Measurements from ENCODE around the gene GOLGA3.

- TF ChIP-seq ZBTB40 (IDR thresholded peaks at IDR 0.05) (no peak), ZBTB40 (CRISPR knock-in tag; IDR thresholded peaks at IDR 0.05) (no peak), CTCF (IDR thresholded peaks at IDR 0.05 in 2 of 3, conservative IDR thresholded peaks at IDR 0.05 in 1 of 3; ENCODE audit: insufficient read depth in 2 of 3, low read depth in 1 of 3, low read length in 3 of 3) (no peak), EZH2 (IDR thresholded peaks at IDR 0.05; ENCODE audit: borderline replicate concordance, low read depth, low read length) (no peak), MYNN (IDR thresholded peaks at IDR 0.05) (no peak), MYNN (CRISPR knock-in tag; IDR thresholded peaks at IDR 0.05) (no peak), SIN3B (IDR thresholded peaks at IDR 0.05; ENCODE audit: low read depth) (no peak), MYC (IDR thresholded peaks at IDR 0.05; ENCODE audit: low read depth, low read length) (no peak), MYC (CRISPR knock-in tag; IDR thresholded peaks at IDR 0.05; ENCODE audit: borderline replicate concordance, low read depth) (no peak), USF2 (CRISPR knock-in tag; IDR thresholded peaks at IDR 0.05) (no peak), TAF1 (IDR thresholded peaks at IDR 0.05; ENCODE audit: control insufficient read depth, extremely low read depth, insufficient read depth, low read length, severe bottlenecking) (no peak), ZFP1 (CRISPR knock-in tag; IDR thresholded peaks at IDR 0.05) (no peak), TEAD4 (IDR thresholded peaks at IDR 0.05; ENCODE audit: low read length) (no peak), TEAD4 (CRISPR knock-in tag; IDR thresholded peaks at IDR 0.05; ENCODE audit: borderline replicate concordance) (no peak), SRSF3 (IDR thresholded peaks at IDR 0.05; ENCODE audit: insufficient read depth, low read length) (no peak), SP2 (IDR thresholded peaks at IDR 0.05; ENCODE audit: extremely low read depth, low read depth, low read length, poor library complexity, severe bottlenecking) (no peak), GABPA (tag; conservative IDR thresholded peaks at IDR 0.05; ENCODE audit: low read depth) (no peak), ARID3A (IDR thresholded peaks at IDR 0.05; ENCODE audit: borderline replicate concordance, low read depth, low read length) (no peak)
These were observed 97.1 kb downstream of the GOLGA3 start for GRCh38 chr12:132731574-132731973.
